ENCODE results near the gene CDH4.

- TF ChIP-seq, protein P1, sequence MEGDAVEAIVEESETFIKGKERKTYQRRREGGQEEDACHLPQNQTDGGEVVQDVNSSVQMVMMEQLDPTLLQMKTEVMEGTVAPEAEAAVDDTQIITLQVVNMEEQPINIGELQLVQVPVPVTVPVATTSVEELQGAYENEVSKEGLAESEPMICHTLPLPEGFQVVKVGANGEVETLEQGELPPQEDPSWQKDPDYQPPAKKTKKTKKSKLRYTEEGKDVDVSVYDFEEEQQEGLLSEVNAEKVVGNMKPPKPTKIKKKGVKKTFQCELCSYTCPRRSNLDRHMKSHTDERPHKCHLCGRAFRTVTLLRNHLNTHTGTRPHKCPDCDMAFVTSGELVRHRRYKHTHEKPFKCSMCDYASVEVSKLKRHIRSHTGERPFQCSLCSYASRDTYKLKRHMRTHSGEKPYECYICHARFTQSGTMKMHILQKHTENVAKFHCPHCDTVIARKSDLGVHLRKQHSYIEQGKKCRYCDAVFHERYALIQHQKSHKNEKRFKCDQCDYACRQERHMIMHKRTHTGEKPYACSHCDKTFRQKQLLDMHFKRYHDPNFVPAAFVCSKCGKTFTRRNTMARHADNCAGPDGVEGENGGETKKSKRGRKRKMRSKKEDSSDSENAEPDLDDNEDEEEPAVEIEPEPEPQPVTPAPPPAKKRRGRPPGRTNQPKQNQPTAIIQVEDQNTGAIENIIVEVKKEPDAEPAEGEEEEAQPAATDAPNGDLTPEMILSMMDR (IDR thresholded peaks at IDR 0.05), result no peak
- TF ChIP-seq EZH2 (IDR thresholded peaks at IDR 0.05; ENCODE audit: borderline replicate concordance, insufficient read depth, low read depth, low read length, poor library complexity, severe bottlenecking), result no peak
These were observed 152.2 kb downstream of the CDH4 start for GRCh38 chr20:61404303-61404702.

Data from B cell (primary cell).